Activated T-cell treated with anti-CD3 and anti-CD28 coated beads, Interleukin-2, amount 50 U/mL, for 48 hours (primary cell): Measurements from ENCODE around the gene DNAJB14.
"Not testable (repeated sequence)": the region's sequence is repeated elsewhere in the genome, so short reads cannot be mapped to it uniquely, and the experiment has no call there.

Source experiments
- DNase-seq, 2 experiments: peaks; one replicate each; pipeline ENCODE4 v3.0.0-alpha.2; 2020

The DNAJB14 gene

DNA sequence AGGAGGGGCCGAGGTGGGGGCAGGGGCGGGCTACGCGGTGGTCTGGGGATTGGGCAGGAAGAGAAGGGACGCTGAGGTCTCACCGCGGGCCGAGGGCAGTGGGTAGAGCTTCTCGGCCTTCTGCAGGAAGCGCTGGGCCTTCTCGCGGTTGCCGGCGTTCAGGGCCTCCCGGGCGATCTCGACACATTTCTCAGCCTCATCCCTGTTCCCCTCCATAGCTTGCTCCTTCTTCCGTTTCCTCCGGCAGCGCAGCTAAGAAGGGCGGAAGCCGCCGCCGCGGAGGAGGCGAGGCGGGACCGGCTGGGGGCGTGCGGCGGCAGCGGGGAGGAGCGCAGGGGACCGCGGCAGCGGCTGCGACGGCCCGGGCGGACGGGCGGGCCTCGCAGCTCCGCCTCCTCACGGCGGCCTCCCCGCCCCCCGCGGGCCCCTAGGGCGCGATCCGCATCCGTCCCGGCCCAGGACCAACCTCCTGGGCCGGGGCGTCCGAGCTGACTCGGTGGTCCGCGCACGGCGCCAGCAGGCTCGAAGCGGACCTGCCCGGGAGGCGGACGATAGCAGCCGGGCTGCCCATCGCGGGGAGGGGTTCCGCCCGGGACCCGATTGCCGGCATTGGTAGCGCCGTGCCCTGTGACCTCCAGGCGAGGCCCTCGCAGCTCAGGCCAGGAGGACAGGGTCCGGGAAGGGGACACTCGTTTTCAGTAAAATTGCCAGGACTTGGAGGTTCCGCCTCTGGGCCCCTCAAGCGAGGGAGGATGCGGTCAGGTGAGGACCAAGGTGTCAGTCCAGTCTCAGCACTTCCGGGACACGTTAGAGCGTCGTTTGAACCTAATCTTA is at the start of gene DNAJB14:
DNAJB14 (minus strand) TSS at position 263 of the 834 bp plus-strand sequence; CDS start at position 216, 47 bp downstream.
- DNase-seq, result peak; percentile 82 to 88

DNA sequence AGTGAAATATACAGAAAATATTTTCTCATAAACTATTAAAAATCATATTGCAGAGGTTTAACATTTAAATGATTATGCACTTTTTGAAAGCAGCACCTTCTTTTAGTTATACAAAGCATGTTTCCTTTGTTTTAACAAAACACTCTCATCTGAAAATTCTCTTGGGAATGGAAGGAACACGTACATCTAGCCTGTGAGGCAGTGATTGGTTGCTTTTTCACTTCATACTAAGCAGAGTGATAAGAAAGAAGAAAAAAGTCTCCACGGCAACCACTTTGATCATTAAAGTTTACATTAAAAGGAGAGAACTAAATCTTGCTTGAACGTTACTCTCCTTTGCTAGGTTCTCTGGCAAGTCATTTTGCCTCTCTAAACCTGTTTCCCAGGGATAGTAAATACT is 45.3 kb upstream of the DNAJB14 start:
- DNase-seq, result no peak

DNA sequence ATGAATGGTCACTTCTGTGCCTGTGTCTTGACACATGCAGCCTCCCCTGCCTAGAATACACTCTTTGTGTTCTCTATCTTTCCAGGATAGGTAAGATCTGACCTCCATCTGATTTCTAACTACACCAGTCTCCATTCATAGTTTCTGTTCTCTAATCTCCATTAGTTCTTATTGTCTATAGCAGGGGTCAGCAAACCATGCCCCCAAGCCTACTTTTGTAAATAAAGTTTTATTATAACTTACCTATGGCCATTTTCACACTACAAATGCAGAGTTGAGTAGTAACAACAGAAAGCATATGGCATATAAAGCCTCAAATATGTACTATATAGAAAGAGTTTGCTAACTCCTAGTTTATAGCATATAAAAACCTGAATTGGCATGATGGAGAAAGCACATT is 41.3 kb upstream of the DNAJB14 start:
- no peak for DNase-seq

- DNase-seq, result no peak
These were observed 40.4 kb upstream of the DNAJB14 start for GRCh38 chr4:99986792-99987191.

GRCh38 chr4:99983289-99983943 is 37.0 kb upstream of the DNAJB14 start:
- no peak for DNase-seq

GRCh38 chr4:99979872-99980271 is 33.5 kb upstream of the DNAJB14 start:
- no peak for DNase-seq

- no peak for DNase-seq
These were observed 25.2 kb upstream of the DNAJB14 start for GRCh38 chr4:99971453-99972111.

- no peak for DNase-seq
These were observed 21.9 kb upstream of the DNAJB14 start for GRCh38 chr4:99968330-99968729.

GRCh38 chr4:99966692-99967091 is 20.3 kb upstream of the DNAJB14 start:
- DNase-seq, result no peak

DNA sequence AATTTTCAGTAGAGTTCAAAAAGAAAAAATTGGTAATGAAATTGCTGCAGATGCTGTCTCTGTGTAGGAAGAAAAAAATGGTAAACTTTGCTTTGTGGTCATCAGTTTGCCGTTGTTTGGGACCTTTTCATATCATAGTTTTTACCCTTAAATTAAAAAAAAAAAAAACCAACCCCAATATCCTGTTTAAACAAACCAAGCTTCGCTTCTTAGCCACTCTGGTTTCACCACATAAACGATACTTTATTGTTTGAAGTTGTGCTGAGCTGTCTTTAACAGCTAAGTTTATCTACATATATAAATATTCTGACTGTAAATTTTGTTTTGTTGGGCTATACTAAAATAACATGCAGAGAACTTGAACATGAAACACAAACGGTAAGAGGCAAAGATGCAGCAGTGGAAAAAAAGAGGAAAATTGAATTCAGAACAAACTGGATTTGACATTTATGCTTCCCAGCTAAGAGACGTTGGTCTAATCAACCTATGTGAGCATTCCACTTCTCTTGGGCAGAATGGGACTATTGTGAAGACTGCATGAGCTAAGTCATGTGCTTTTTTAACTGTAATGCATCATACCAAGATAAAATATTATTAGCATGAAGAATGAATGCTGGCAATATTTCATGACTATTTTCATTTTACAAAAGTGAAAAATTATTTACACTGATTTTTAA is 19.4 kb upstream of the DNAJB14 start:
- no peak for DNase-seq

DNA sequence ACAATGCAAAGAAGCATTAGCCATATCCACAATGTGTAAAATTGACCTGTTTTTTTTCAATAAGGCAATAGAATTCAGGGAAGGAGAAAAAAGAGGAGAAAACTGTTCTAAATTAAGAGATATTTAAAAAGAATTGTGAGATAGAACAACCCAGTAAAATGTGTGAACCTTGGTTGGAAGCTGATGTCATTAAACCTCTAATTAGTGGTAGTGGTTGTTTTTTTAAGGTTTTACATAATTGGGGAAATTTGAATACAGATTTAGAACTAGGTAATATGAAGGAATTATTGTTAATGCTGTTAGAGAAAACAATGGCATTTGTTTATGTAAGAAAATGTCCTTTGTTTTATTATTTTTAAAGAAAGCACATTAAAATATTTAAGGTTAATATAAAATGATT is 18.8 kb upstream of the DNAJB14 start:
- DNase-seq, result no peak

- DNase-seq, result no peak
These were observed 15.3 kb upstream of the DNAJB14 start for GRCh38 chr4:99961711-99962110.

DNA sequence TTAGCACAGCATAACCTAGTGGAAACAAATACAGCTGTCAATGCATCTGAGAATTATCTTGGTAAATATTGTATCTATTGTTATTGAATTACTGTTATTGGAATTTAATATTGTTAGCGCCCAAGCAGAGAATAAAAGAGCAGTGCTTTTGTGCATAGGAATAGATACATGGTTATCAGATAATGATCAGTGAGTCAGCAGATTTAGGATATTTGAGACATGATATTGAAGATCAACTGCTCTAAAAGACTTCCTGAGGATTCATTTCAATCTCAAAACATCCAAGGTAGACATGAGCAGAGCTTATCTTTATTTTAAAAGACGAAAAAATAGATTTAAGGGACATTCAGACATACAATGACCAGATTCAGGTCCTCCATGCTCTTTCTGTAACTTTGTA is 14.2 kb upstream of the DNAJB14 start:
- DNase-seq, result no peak

DNA sequence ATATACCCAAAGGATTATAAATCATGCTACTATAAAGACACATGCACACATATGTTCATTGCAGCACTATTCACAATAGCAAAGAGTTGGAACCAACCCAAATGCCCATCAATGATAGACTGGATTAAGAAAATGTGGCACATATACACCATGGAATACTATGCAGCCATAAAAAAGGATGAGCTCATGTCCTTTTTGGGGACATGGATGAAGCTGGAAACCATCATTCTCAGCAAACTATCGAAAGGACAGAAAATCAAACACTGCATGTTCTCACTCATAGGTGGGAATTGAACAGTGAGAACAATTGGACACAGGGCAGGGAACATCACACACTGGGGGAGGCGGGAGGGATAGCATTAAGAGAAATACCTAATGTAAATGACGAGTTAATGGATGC is 11.8 kb upstream of the DNAJB14 start:
- DNase-seq, result not testable (repeated sequence)

GRCh38 chr4:99950913-99951254 is 4.5 kb upstream of the DNAJB14 start:
- no peak for DNase-seq

DNA sequence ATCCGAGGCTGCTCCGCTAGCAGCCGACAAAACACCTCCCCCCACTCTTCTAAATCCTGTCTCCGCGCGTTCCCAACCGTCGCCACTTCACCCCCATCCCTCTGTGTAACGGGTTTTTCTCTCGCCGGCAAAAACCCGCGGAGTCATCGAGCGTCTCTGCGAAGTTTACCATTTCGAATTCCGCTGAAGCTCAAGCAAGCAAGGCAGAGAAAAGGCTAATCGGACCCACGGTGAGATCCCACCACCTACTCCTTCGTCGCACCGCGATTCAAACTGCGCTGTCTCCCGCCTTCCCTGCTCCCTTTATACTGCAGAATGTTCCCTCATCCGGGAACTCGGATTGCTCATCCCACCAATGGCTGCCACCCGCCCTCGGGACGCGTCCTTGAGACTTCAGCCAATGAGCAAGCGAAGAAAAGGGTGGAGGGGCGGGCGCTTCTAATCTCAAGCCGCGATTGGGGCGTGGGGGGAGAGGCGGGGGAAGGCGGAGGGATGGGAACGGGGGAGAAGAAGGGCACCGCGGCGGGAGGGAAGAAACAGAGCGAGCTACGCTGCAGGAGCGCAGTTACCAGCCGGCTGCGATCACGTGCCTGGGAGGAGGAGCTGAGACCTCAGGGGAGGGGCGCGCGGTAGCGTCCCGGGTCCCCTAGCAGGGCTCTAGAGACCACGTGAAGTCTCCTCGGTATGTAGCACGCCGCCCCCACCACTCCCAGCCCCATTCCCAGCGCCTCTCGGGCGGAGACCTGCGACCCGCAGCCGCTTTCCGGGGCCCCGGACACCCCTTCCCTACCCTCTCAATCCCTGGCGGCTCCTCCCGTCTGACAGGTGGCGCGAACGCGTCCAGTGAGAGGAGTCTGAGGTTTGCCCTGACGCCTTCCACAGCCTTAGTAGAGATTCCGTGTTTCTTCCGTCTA is 3.8 kb upstream of the DNAJB14 start, which contains the start of gene H2AZ1:
H2AZ1 (minus strand) TSS at position 277 of the 914 bp plus-strand sequence; CDS start at position 172, 105 bp downstream.
- peak; percentile 97 to 99 for DNase-seq

GRCh38 chr4:99949034-99949998 is 2.9 kb upstream of the DNAJB14 start:
- DNase-seq, result peak; percentile 92 to 95

- DNase-seq, result no peak
These were observed 1.2 kb upstream of the DNAJB14 start for GRCh38 chr4:99947608-99948007.

- DNase-seq, result no peak
These were observed 766 bp upstream of the DNAJB14 start for GRCh38 chr4:99947190-99947578.

GRCh38 chr4:99945718-99946355 is 581 bp downstream of the DNAJB14 start:
- DNase-seq, result no peak
